A549 (cell line): ENCODE data around the gene THSD7A. TPM values are rescaled to one million over a fixed set of nuclear protein-coding genes. Genes with fewer than 3 reads are reported as not detected.

Experiments used
- ATAC-seq, 2 experiments: fragments of 200-7000 bp in 1 of 2; fragments of >200 bp in 1 of 2; cut with Nextera tagmentation in 1 of 2; cut with Tn5 transposase in 1 of 2; 3 replicates each; pipeline versions ENCODE4 v1.8.0 to v1.9.1; 2018 to 2020; ENCODE audit warnings: mild to moderate bottlenecking in 1 of 2, moderate library complexity in 1 of 2
- CTCF ChIA-PET: fragments of 300-600 bp; sonication (Branson Sonifier 250); formaldehyde crosslinking; extraction: SDS; loops from one replicate; lab custom pipeline; 2021; ENCODE audit warnings: antibody characterized with exemption, inconsistent platforms; lab: Yijun Ruan, JAX
- POLR2A ChIA-PET: fragments of 350-600 bp; formaldehyde crosslinking; extraction: SDS; loops from one replicate; lab custom pipeline; 2021; ENCODE audit warnings: antibody characterized with exemption, inconsistent platforms; lab: Yijun Ruan, JAX
- DNase-seq, 2 experiments: peaks; one replicate each; pipeline versions ENCODE4 v3.0.0 to v3.0.0-alpha.2; 2011 to 2016; ENCODE audit warnings: low read depth in 1 of 2, low spot score in 1 of 2
- FAIRE-seq: peaks from 2 replicates; lab custom pipeline; 2011; peaks lifted over from hg19 to GRCh38; lab: Jason Lieb, UNC
- H3K27ac ChIP-seq, 2 experiments: fragments of >200 bp; sonication (Bioruptor Twin); formaldehyde crosslinking; 3 replicates each; pipeline ENCODE4 v1.5.1; 2016 to 2017
- H3K4me1 ChIP-seq: fragments of >200 bp; sonication (Bioruptor Twin); formaldehyde crosslinking; 3 replicates; pipeline ENCODE4 v1.6.1; 2016
- H3K4me2 ChIP-seq: fragments of >200 bp; sonication (Bioruptor Twin); formaldehyde crosslinking; 3 replicates; pipeline ENCODE4 v1.6.1; 2016
- H3K4me3 ChIP-seq: fragments of >200 bp; sonication (Bioruptor Twin); formaldehyde crosslinking; 3 replicates; pipeline ENCODE4 v1.5.1; 2016
- H3K9me3 ChIP-seq: fragments of >200 bp; sonication (Bioruptor Twin); formaldehyde crosslinking; 3 replicates; pipeline ENCODE4 v1.6.1; 2016
- CBX2 ChIP-seq: fragments of 200-600 bp; sonication (generic); IDR thresholded peaks from 2 replicates; pipeline ENCODE4 v1.6.1; 2016; ENCODE audit warnings: low read depth, mild to moderate bottlenecking, borderline replicate concordance
- CBX8 ChIP-seq: fragments of 200-600 bp; sonication (generic); IDR thresholded peaks from 2 replicates; pipeline ENCODE4 v1.6.1; 2016
- CEBPB ChIP-seq, 2 experiments: fragments of >200 bp in 1 of 2; sonication (Bioruptor Twin) in 1 of 2; formaldehyde crosslinking in 1 of 2; IDR thresholded peaks; 2 replicates each; pipeline ENCODE4 v1.6.1; 2012 to 2016
- CHD2 ChIP-seq: fragments of 150-350 bp; IDR thresholded peaks from 2 replicates; pipeline ENCODE4 v1.6.1; 2014; ENCODE audit warnings: low read length; ENCODE audit not compliant: partially characterized antibody
- CHD4 ChIP-seq: fragments of 200-600 bp; sonication (generic); IDR thresholded peaks from 2 replicates; pipeline ENCODE4 v1.6.1; 2016; ENCODE audit warnings: antibody characterized with exemption, mild to moderate bottlenecking, borderline replicate concordance
- EHF ChIP-seq: fragments of 250-450 bp; sonication (Bioruptor Pico); IDR thresholded peaks from 2 replicates; pipeline ENCODE4 v1.5.0; 2020; ENCODE audit warnings: mild to moderate bottlenecking
- EHMT2 ChIP-seq: fragments of 200-600 bp; sonication (generic); IDR thresholded peaks from 2 replicates; pipeline ENCODE4 v1.6.1; 2016; ENCODE audit warnings: antibody characterized with exemption, low read depth, mild to moderate bottlenecking, moderate library complexity
- FOXS1 ChIP-seq: fragments of 250-450 bp; sonication (Bioruptor Pico); IDR thresholded peaks from 2 replicates; pipeline ENCODE4 v1.5.0; 2020; ENCODE audit warnings: mild to moderate bottlenecking, moderate library complexity
- HOXA7 ChIP-seq: fragments of 250-450 bp; sonication (Bioruptor Pico); IDR thresholded peaks from 2 replicates; pipeline ENCODE4 v1.5.0; 2020; ENCODE audit warnings: mild to moderate bottlenecking, moderate library complexity
- MAFK ChIP-seq: fragments of 450-650 bp; IDR thresholded peaks from 2 replicates; pipeline ENCODE4 v1.6.1; 2014; ENCODE audit not compliant: partially characterized antibody
- MAZ ChIP-seq: fragments of 150-350 bp; IDR thresholded peaks from 2 replicates; pipeline ENCODE4 v1.6.1; 2014; ENCODE audit warnings: antibody characterized with exemption, low read depth, low read length, borderline replicate concordance
- NR3C1 ChIP-seq: fragments of >200 bp; sonication (Bioruptor Twin); formaldehyde crosslinking; IDR thresholded peaks from 3 replicates; pipeline ENCODE4 v1.6.1; 2017
- POLR2AphosphoS2 ChIP-seq: conservative IDR thresholded peaks from 2 replicates; pipeline ENCODE4 v1.6.1; 2012; ENCODE audit warnings: low read length, improper control_type of control experiment, inconsistent platforms
- RNF2 ChIP-seq: fragments of 200-600 bp; sonication (generic); IDR thresholded peaks from 2 replicates; pipeline ENCODE4 v1.6.1; 2016; ENCODE audit warnings: low read depth, mild to moderate bottlenecking, antibody characterized with exemption, moderate library complexity, borderline replicate concordance
- SREBF2 ChIP-seq: fragments of 450-650 bp; IDR thresholded peaks from 2 replicates; pipeline ENCODE4 v1.6.1; 2014; ENCODE audit warnings: mild to moderate bottlenecking, moderate library complexity
- ZSCAN20 ChIP-seq: fragments of 250-450 bp; sonication (Bioruptor Pico); IDR thresholded peaks from 2 replicates; pipeline ENCODE4 v1.8.0; 2022; ENCODE audit warnings: mild to moderate bottlenecking, moderate library complexity
- WGBS: methylation state at CpG from one replicate; pipeline ENCODE4 v1.1.6; 2017; ENCODE audit errors: missing lambda C conversion rate; 5-methylcytosine and 5-hydroxymethylcytosine counted together
- polyA plus RNA-seq, 4 experiments: library from polyadenylated mRNA; depleted of rRNA in 3 of 4; stranded (reverse); fragments of >200 nt; fragmentation: RNase III in 1 of 4; extraction: RNeasy Plus Mini Kit Qiagen cat#74134 plus additional on column Dnase treatment in 1 of 4; gene quantifications; 2 replicates in 3 of 4; 3 replicates in 1 of 4; pipeline ENCODE4 v1.2.3, GENCODE V29; 2011 to 2017
- TF ChIP-seq, protein P1 (sequence below): fragments of >200 bp; sonication (Bioruptor Twin); formaldehyde crosslinking; IDR thresholded peaks from 2 replicates; pipeline ENCODE4 v1.6.1; 2016
- TF ChIP-seq, protein P2 (sequence below): IDR thresholded peaks from 2 replicates; pipeline ENCODE4 v1.6.1; 2012
- TF ChIP-seq, protein P3 (sequence below): fragments of >200 bp; sonication (Bioruptor Twin); formaldehyde crosslinking; IDR thresholded peaks from 3 replicates; pipeline ENCODE4 v1.5.1; 2016
- TF ChIP-seq, protein P4 (sequence below): fragments of 450-650 bp; IDR thresholded peaks from 2 replicates; pipeline ENCODE4 v1.6.1; 2014; ENCODE audit warnings: antibody characterized with exemption

The THSD7A gene
- polyA plus RNA-seq, 2 of the 4 experiments (the other 2 are of a cell fraction): 5.7 to 11.8 TPM

DNA sequence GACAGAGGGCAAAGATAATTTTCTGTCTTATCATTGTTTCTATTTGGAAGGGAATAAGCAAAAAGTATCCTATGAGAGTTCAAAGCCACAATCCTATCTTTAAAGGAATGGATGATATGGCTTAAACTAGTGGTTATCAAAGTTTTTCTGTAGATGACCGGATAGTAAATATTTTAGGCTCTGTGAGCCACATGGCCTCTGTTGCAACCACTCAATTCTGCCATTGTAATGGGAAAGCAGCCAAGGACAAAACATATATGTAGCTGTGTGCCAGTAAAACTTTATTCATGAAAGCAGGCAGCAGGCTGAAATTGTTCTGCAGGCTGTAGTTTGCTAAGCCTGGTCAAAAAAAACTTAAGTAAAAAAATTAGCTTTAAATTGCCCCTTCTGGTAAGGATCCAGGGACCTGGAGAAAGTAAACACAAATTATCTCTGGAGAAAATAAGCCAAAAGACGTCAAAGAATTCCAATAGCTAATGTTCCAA is 73.3 kb downstream of the THSD7A start:
- peak overlapping the region; percentile 77 to 78 for H3K27ac ChIP-seq
- no peaks in the 10 kb centered on the region for H3K9me3 ChIP-seq
- ChIA-PET POLR2A (no interaction called here), CTCF (interaction anchor here (1.2 kb wide), 1 partner anchor 20 kb away, joined by 3 read pairs; no protein-coding TSS in a partner anchor)
- 35% methylated on average over 2 of the region's 2 CpGs for WGBS
- peak; percentile 49 for FAIRE-seq
- DNase-seq: peak in 1 of 2 experiments; percentile 51
- H3K4me3 ChIP-seq: peak overlapping the region; percentile 4; the same call in 1 of the 3 replicates
- H3K4me1 ChIP-seq: peaks cover 55% of the 10 kb centered on the region
- TF ChIP-seq, protein P1, sequence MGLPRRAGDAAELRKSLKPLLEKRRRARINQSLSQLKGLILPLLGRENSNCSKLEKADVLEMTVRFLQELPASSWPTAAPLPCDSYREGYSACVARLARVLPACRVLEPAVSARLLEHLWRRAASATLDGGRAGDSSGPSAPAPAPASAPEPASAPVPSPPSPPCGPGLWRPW: no peak
- TF ChIP-seq, protein P2, sequence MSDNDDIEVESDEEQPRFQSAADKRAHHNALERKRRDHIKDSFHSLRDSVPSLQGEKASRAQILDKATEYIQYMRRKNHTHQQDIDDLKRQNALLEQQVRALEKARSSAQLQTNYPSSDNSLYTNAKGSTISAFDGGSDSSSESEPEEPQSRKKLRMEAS: 0 out of 2 replicates have a peak, but pooled peaks have one; percentile 39
- TF ChIP-seq CEBPB (IDR thresholded peaks at IDR 0.05) (peak; percentile 18 to 52; a peak in 1 of 4 replicates), CHD2 (no peak)
- H3K4me2 ChIP-seq: peak overlapping the region; percentile 66
- ATAC-seq: peak in 1 of 2 experiments; percentile 37; a peak in 2 of 6 replicates

DNA sequence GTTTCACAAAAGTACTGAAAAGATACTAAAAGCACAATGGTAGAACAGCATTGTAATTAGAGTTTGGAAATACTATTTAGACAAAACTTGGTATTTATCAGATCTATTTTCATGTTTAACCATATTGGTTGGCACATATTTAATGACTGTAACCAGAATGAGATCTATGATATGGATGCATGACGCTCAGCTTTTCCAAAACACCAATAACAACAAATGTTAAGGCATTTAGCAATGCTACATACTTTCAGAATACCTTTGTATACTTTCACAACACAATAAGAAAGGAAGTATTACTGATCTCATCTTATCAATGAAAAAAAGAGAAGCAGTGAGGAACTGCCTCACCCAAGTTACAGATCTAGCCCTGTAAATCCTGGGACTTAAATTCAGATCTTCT is 74.8 kb downstream of the THSD7A start:
- TF ChIP-seq MAZ: no peak
- peak overlapping the region; percentile 32 to 77; a peak in 4 of 6 replicates for H3K27ac ChIP-seq
- ATAC-seq: no peak
- POLR2A ChIA-PET: no interaction called here
- CTCF ChIA-PET: no interaction called here
- H3K4me2 ChIP-seq: peak overlapping the region; percentile 66
- no peak overlapping the region for H3K4me3 ChIP-seq
- FAIRE-seq: peak; percentile 51
- H3K9me3 ChIP-seq: no peaks in the 10 kb centered on the region
- no peak for DNase-seq
- 62% methylated on average over 1 of the region's 1 CpG for WGBS
- H3K4me1 ChIP-seq: peaks cover 67% of the 10 kb centered on the region

DNA sequence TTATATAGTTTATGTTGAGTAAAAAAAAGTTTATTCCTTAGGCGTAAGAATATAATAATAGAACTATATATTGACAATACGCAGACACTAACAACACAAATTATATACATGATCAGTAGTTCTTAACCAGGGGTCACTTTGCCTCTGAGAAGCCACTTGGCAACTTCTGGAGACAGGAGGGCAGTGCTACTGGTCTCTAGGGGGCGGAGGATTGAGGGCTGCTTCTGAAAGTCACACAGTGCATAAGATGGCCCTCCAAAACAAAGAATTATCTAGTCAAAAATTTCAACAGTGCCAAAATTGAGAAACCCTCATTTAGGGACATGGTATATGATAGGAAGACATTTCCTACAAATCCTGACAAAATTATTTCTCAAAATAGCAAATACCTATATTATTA is 77.1 kb downstream of the THSD7A start:
- POLR2A ChIA-PET: no interaction called here
- peak overlapping the region; percentile 66 for H3K4me2 ChIP-seq
- no peak for FAIRE-seq
- CTCF ChIA-PET: no interaction called here
- no peak for TF ChIP-seq MAZ
- TF ChIP-seq HOXA7 (CRISPR knock-in tag): no peak
- TF ChIP-seq, protein P3, sequence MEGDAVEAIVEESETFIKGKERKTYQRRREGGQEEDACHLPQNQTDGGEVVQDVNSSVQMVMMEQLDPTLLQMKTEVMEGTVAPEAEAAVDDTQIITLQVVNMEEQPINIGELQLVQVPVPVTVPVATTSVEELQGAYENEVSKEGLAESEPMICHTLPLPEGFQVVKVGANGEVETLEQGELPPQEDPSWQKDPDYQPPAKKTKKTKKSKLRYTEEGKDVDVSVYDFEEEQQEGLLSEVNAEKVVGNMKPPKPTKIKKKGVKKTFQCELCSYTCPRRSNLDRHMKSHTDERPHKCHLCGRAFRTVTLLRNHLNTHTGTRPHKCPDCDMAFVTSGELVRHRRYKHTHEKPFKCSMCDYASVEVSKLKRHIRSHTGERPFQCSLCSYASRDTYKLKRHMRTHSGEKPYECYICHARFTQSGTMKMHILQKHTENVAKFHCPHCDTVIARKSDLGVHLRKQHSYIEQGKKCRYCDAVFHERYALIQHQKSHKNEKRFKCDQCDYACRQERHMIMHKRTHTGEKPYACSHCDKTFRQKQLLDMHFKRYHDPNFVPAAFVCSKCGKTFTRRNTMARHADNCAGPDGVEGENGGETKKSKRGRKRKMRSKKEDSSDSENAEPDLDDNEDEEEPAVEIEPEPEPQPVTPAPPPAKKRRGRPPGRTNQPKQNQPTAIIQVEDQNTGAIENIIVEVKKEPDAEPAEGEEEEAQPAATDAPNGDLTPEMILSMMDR: no peak
- no peak for TF ChIP-seq NR3C1
- TF ChIP-seq, protein P4, sequence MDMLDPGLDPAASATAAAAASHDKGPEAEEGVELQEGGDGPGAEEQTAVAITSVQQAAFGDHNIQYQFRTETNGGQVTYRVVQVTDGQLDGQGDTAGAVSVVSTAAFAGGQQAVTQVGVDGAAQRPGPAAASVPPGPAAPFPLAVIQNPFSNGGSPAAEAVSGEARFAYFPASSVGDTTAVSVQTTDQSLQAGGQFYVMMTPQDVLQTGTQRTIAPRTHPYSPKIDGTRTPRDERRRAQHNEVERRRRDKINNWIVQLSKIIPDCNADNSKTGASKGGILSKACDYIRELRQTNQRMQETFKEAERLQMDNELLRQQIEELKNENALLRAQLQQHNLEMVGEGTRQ: no peak
- TF ChIP-seq FOXS1 (CRISPR knock-in tag): no peak
- TF ChIP-seq ZSCAN20: no peak
- TF ChIP-seq EHMT2: no peak
- no peak for TF ChIP-seq CBX2
- TF ChIP-seq RNF2: no peak
- TF ChIP-seq EHF (CRISPR knock-in tag): no peak
- TF ChIP-seq, all 56 proteins: peak for 0
- DNase-seq: no peak
- Histone ChIP-seq H3K4me1 (peaks cover 60% of the 10 kb centered on the region), H3K27ac (peak overlapping the region; percentile 77 to 86), H3K9me3 (no peaks in the 10 kb centered on the region), H3K4me3 (no peak overlapping the region)
- no peak for ATAC-seq
- WGBS: 77% methylated on average over 3 of the region's 3 CpGs

DNA sequence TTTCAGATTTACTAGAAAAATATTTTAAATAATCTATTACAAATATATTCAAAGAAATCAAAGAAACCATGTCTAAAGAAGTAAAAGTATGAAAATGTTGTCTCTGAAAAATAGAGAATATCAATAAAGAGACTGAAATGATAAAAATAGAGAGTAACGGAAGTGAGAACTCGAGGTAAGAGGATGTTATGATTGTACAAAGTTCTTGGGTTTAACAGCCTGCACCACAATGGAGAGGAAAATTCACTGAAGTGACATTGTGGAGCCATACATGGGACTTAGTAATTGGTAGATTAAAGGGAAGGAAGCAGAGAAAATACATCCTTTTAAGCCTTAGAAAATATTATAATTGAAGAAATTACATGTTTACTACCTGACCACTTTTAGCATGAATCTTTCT is 77.9 kb downstream of the THSD7A start:
- no peak overlapping the region for H3K4me3 ChIP-seq
- no peaks in the 10 kb centered on the region for H3K9me3 ChIP-seq
- no peak for TF ChIP-seq CBX8
- TF ChIP-seq ZSCAN20: no peak
- TF ChIP-seq SREBF2: no peak
- TF ChIP-seq MAFK: no peak
- TF ChIP-seq CHD4: no peak
- no peak for TF ChIP-seq POLR2AphosphoS2
- TF ChIP-seq, all 56 proteins: peak for 0
- ChIA-PET CTCF (no interaction called here), POLR2A (no interaction called here)
- DNase-seq (no peak), FAIRE-seq (no peak), ATAC-seq (no peak)
- WGBS: 74% methylated on average over 2 of the region's 2 CpGs
- Histone ChIP-seq H3K4me1 (peaks cover 61% of the 10 kb centered on the region), H3K27ac (peak overlapping the region; percentile 59 to 77; a peak in 5 of 6 replicates), H3K4me2 (peak overlapping the region; percentile 66; the same call in 2 of the 3 replicates)
